ENCODE measurements around the gene TPP1.

DNA sequence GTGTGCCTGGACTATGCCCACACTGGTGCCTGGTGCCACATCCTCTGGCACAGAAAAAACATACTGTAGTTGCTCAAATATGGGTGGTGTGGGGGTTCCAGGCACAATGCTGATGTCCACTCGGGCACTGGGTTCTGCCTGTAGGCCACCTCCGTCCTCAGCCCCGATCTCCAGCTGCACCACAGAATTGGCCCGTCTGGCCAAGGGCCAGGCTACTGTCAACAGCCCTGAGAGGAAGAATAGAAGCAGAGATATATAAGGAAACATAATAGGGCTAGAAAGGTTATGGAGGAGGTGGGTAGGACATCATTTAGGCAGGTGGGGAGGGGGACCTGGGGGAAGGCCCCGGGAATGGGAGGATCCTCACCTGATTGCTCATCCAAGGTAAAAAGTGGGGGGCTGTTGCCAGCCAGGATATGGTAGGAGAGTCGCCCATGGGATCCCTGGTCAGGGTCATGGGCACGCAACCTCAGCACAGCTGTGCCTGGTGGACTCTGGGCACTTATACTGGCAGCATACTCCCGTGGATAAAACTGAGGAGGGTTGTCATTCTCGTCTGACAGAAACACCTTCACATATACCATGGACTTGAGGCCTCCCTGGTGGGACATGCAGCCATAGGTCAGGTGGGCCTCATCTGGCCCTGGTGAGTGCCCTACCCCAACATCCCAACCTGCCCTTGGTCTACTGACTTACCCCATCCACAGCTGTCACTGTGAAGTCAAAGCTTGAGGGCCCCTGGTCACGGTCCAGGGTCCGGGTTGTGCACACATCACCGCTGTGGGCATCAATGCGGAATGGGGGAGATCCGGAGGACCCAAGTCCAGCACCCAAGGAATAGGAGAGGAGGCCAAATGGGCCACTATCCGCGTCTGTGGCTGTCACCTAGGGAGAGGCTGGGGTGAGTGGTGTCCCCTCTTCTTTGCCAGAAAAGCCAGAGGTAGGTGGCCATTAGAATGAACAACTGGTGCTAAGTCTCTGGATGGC is 14.5 kb upstream of the TPP1 start:
- TF ChIP-seq POLR2A (IDR thresholded peaks at IDR 0.05) (no peak), CTCF (IDR thresholded peaks at IDR 0.05) (no peak), POLR2AphosphoS5 (IDR thresholded peaks at IDR 0.05) (no peak)

Data from breast epithelium (tissue), 3 donors.